Hepatocyte (in vitro differentiated cells): ENCODE results near the gene CSTPP1.

ENCODE experiments used
- CTCF ChIP-seq: fragments of 200-600 bp; sonication (generic); IDR thresholded peaks from 2 replicates; pipeline ENCODE4 v1.5.1; 2016; ENCODE audit warnings: antibody characterized with exemption, mild to moderate bottlenecking; ENCODE audit not compliant: poor library complexity
- EZH2 ChIP-seq: fragments of 200-600 bp; sonication (generic); IDR thresholded peaks from 2 replicates; pipeline ENCODE4 v1.6.1; 2016; ENCODE audit warnings: antibody characterized with exemption, mild to moderate bottlenecking, borderline replicate concordance

- no peak for TF ChIP-seq CTCF
- TF ChIP-seq EZH2, result no peak
Observed at GRCh38 chr11:47132981-47133380, 196.4 kb downstream of the CSTPP1 start.
